WTC11 (cell line): ENCODE data around the gene CIDEB. TPM values are rescaled to one million over a fixed set of nuclear protein-coding genes. Genes with fewer than 3 reads are reported as not detected.

Source experiments
- ATAC-seq: fragments of 200-7000 bp; cut with Tn5 transposase; 2 replicates; pipeline ENCODE4 v1.10.0; 2021; ENCODE audit warnings: mild to moderate bottlenecking, moderate library complexity
- CTCF ChIA-PET: fragments of 300-600 bp; sonication (Branson Sonifier 250); formaldehyde crosslinking; loops from one replicate; lab custom pipeline; 2021; ENCODE audit warnings: antibody characterized with exemption; lab: Charles Lee
- POLR2A ChIA-PET: fragments of 350-600 bp; sonication (Branson Sonifier 250); formaldehyde crosslinking; loops from one replicate; lab custom pipeline; 2021; ENCODE audit warnings: antibody characterized with exemption; lab: Charles Lee
- DNase-seq: peaks from one replicate; pipeline ENCODE4 v3.0.0; 2021; ENCODE audit warnings: low spot score
- H3K27ac Mint-ChIP-seq: 2 replicates; pipeline ENCODE4 v1.8.0; 2021; ENCODE audit warnings: mixed read lengths
- H3K27me3 Mint-ChIP-seq: 2 replicates; pipeline ENCODE4 v1.8.0; 2021; ENCODE audit warnings: low read depth, mild to moderate bottlenecking, moderate library complexity, mixed read lengths
- H3K36me3 Mint-ChIP-seq: 2 replicates; pipeline ENCODE4 v1.8.0; 2021; ENCODE audit warnings: mixed read lengths
- H3K4me1 Mint-ChIP-seq: 2 replicates; pipeline ENCODE4 v1.8.0; 2022; ENCODE audit warnings: mixed read lengths
- H3K4me3 Mint-ChIP-seq: 2 replicates; pipeline ENCODE4 v1.8.0; 2021; ENCODE audit warnings: mild to moderate bottlenecking, moderate library complexity, mixed read lengths
- H3K9me3 Mint-ChIP-seq: 2 replicates; pipeline ENCODE4 v1.8.0; 2021; ENCODE audit warnings: mixed read lengths
- ARID4B ChIP-seq: sonication (generic); formaldehyde crosslinking; IDR thresholded peaks from 2 replicates; pipeline ENCODE4 v1.8.0; 2023; ENCODE audit warnings: missing genetic modification reagents, mild to moderate bottlenecking, borderline replicate concordance
- ATF1 ChIP-seq: sonication (generic); formaldehyde crosslinking; IDR thresholded peaks from 2 replicates; pipeline ENCODE4 v1.8.1; 2023; ENCODE audit warnings: mild to moderate bottlenecking, moderate library complexity, missing genetic modification reagents
- CREB1 ChIP-seq: sonication (generic); formaldehyde crosslinking; IDR thresholded peaks from 2 replicates; pipeline ENCODE4 v1.8.0; 2023; ENCODE audit warnings: mild to moderate bottlenecking, missing genetic modification reagents
- CREM ChIP-seq: sonication (generic); formaldehyde crosslinking; IDR thresholded peaks from 2 replicates; pipeline ENCODE4 v1.8.1; 2022; ENCODE audit warnings: mild to moderate bottlenecking, missing genetic modification reagents, moderate library complexity
- E2F1 ChIP-seq: sonication (generic); formaldehyde crosslinking; IDR thresholded peaks from 2 replicates; pipeline ENCODE4 v1.8.0; 2022; ENCODE audit warnings: mild to moderate bottlenecking, missing genetic modification reagents
- E2F5 ChIP-seq: sonication (generic); formaldehyde crosslinking; IDR thresholded peaks from 2 replicates; pipeline ENCODE4 v1.8.1; 2022; ENCODE audit warnings: mild to moderate bottlenecking, moderate library complexity, missing genetic modification reagents
- ERG ChIP-seq: fragments of 250-450 bp; sonication (Bioruptor Pico); IDR thresholded peaks from 2 replicates; pipeline ENCODE4 v1.8.0; 2021; ENCODE audit warnings: mild to moderate bottlenecking
- FOXP1 ChIP-seq: sonication (generic); formaldehyde crosslinking; IDR thresholded peaks from 2 replicates; pipeline ENCODE4 v1.8.0; 2022; ENCODE audit warnings: missing genetic modification reagents, mild to moderate bottlenecking, moderate library complexity, borderline replicate concordance
- GABPB1 ChIP-seq: sonication (generic); formaldehyde crosslinking; IDR thresholded peaks from 2 replicates; pipeline ENCODE4 v1.8.1; 2023; ENCODE audit warnings: mild to moderate bottlenecking, missing genetic modification reagents
- GRHL2 ChIP-seq: fragments of 250-450 bp; sonication (Bioruptor Pico); IDR thresholded peaks from 2 replicates; pipeline ENCODE4 v1.8.0; 2022; ENCODE audit warnings: mild to moderate bottlenecking, moderate library complexity; ENCODE audit not compliant: insufficient replicate concordance, severe bottlenecking
- IRF1 ChIP-seq: sonication (generic); formaldehyde crosslinking; IDR thresholded peaks from 2 replicates; pipeline ENCODE4 v1.8.0; 2023; ENCODE audit warnings: missing genetic modification reagents
- JUN ChIP-seq: sonication (generic); formaldehyde crosslinking; IDR thresholded peaks from 2 replicates; pipeline ENCODE4 v1.8.0; 2023; ENCODE audit warnings: mild to moderate bottlenecking, missing genetic modification reagents
- NFYB ChIP-seq: sonication (generic); formaldehyde crosslinking; conservative IDR thresholded peaks from 2 replicates; pipeline ENCODE4 v1.8.0; 2022; ENCODE audit warnings: low read depth, missing genetic modification reagents
- SMAD3 ChIP-seq: sonication (generic); formaldehyde crosslinking; IDR thresholded peaks from 2 replicates; pipeline ENCODE4 v1.8.0; 2022; ENCODE audit warnings: missing genetic modification reagents, mild to moderate bottlenecking, borderline replicate concordance
- SOX15 ChIP-seq: fragments of 250-450 bp; sonication (Bioruptor Pico); IDR thresholded peaks from 2 replicates; pipeline ENCODE4 v1.9.0; 2021; ENCODE audit warnings: mild to moderate bottlenecking
- TCF7 ChIP-seq: sonication (generic); formaldehyde crosslinking; IDR thresholded peaks from 2 replicates; pipeline ENCODE4 v1.8.0; 2022; ENCODE audit warnings: mild to moderate bottlenecking, low read depth, missing genetic modification reagents, moderate library complexity
- TEAD1 ChIP-seq: sonication (generic); formaldehyde crosslinking; IDR thresholded peaks from 2 replicates; pipeline ENCODE4 v1.8.0; 2022; ENCODE audit warnings: mild to moderate bottlenecking, missing genetic modification reagents
- ZBTB21 ChIP-seq: sonication (generic); formaldehyde crosslinking; IDR thresholded peaks from 2 replicates; pipeline ENCODE4 v1.8.1; 2023; ENCODE audit warnings: mild to moderate bottlenecking, missing genetic modification reagents, borderline replicate concordance
- ZNF121 ChIP-seq: sonication (generic); formaldehyde crosslinking; IDR thresholded peaks from 2 replicates; pipeline ENCODE4 v1.8.0; 2023; ENCODE audit warnings: missing genetic modification reagents
- ZNF138 ChIP-seq: sonication (generic); formaldehyde crosslinking; conservative IDR thresholded peaks from 2 replicates; pipeline ENCODE4 v1.8.1; 2022; ENCODE audit warnings: mild to moderate bottlenecking, moderate library complexity, missing genetic modification reagents
- ZNF317 ChIP-seq: sonication (generic); formaldehyde crosslinking; IDR thresholded peaks from 2 replicates; pipeline ENCODE4 v1.8.1; 2023; ENCODE audit warnings: low read depth, mild to moderate bottlenecking, moderate library complexity, missing genetic modification reagents, borderline replicate concordance
- total RNA-seq: library from RNA; stranded (reverse); gene quantifications from 3 replicates; pipeline ENCODE4 v1.2.3, GENCODE V29; 2021
- TF ChIP-seq, protein P1 (sequence below): sonication (generic); formaldehyde crosslinking; IDR thresholded peaks from 2 replicates; pipeline ENCODE4 v1.8.0; 2022; ENCODE audit warnings: mild to moderate bottlenecking, missing genetic modification reagents

The CIDEB gene
- total RNA-seq, 1 experiment from 2014 or later: 4.7 TPM

- POLR2A ChIA-PET: interaction anchor here (0.6 kb wide), 2 partner anchors 104 to 115 kb away, joined by 3 read pairs; no protein-coding TSS in a partner anchor
- CTCF ChIA-PET: interaction anchor here (1.1 to 3.2 kb wide), 5 partner anchors 9 to 114 kb away, joined by 3 to 21 read pairs (median 10); partner anchors contain the start of genes CIDEB, KHNYN and TINF2
Measured at GRCh38 chr14:24316597-24316950, 8.8 kb upstream of the CIDEB start.

DNA sequence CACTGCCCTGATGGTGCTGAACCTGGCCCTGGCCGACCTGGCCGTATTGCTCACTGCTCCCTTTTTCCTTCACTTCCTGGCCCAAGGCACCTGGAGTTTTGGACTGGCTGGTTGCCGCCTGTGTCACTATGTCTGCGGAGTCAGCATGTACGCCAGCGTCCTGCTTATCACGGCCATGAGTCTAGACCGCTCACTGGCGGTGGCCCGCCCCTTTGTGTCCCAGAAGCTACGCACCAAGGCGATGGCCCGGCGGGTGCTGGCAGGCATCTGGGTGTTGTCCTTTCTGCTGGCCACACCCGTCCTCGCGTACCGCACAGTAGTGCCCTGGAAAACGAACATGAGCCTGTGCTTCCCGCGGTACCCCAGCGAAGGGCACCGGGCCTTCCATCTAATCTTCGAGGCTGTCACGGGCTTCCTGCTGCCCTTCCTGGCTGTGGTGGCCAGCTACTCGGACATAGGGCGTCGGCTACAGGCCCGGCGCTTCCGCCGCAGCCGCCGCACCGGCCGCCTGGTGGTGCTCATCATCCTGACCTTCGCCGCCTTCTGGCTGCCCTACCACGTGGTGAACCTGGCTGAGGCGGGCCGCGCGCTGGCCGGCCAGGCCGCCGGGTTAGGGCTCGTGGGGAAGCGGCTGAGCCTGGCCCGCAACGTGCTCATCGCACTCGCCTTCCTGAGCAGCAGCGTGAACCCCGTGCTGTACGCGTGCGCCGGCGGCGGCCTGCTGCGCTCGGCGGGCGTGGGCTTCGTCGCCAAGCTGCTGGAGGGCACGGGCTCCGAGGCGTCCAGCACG is 8.2 kb upstream of the CIDEB start:
- Mint-ChIP-seq H3K4me3 (no peak overlapping the region), H3K27ac (no peak overlapping the region), H3K4me1 (no peaks in the 10 kb centered on the region), H3K27me3 (peaks cover 87% of the 10 kb centered on the region), H3K36me3 (no peaks in the 10 kb centered on the region), H3K9me3 (no peaks in the 10 kb centered on the region)
- DNase-seq (peak; percentile 63), ATAC-seq (peak; percentile 74)
- CTCF ChIA-PET: interaction anchor here (0.6 to 3.2 kb wide), 11 partner anchors 8 to 760 kb away, joined by 3 to 21 read pairs (median 5); partner anchors contain the start of genes CIDEB, DHRS1, KHNYN and NOP9
- POLR2A ChIA-PET: interaction anchor here (0.6 kb wide), 2 partner anchors 70 to 104 kb away, joined by 3 read pairs; no protein-coding TSS in a partner anchor
- TF ChIP-seq ARID4B (peak; percentile 97), TEAD1 (CRISPR knock-in tag) (peak; percentile 95), GABPB1 (peak; percentile 78), ATF1 (CRISPR knock-in tag) (no peak), IRF1 (peak; percentile 89), E2F5 (CRISPR knock-in tag) (0 out of 2 replicates have a peak, but pooled peaks have one; percentile 39), ZNF138 (peak; percentile 84; the same call in 1 of the 2 replicates), CREM (CRISPR knock-in tag) (0 out of 2 replicates have a peak, but pooled peaks have one; percentile 26), GRHL2 (no peak), E2F1 (peak; percentile 72; the same call in 1 of the 2 replicates), SMAD3 (CRISPR knock-in tag) (no peak), TCF7 (peak; percentile 58; the same call in 1 of the 2 replicates), FOXP1 (CRISPR knock-in tag) (peak; percentile 93), ZBTB21 (CRISPR knock-in tag) (peak; percentile 83; the same call in 1 of the 2 replicates), NFYB (CRISPR knock-in tag) (no peak)
- TF ChIP-seq, protein P1, sequence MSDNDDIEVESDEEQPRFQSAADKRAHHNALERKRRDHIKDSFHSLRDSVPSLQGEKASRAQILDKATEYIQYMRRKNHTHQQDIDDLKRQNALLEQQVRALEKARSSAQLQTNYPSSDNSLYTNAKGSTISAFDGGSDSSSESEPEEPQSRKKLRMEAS (CRISPR knock-in tag): peak; percentile 99

More at GRCh38 chr14:24316597-24316950, 8.8 kb upstream of the CIDEB start:
- Mint-ChIP-seq H3K4me3 (no peak overlapping the region), H3K4me1 (no peaks in the 10 kb centered on the region; the same call in 1 of the 2 replicates), H3K27ac (no peak overlapping the region), H3K27me3 (peaks cover 86% of the 10 kb centered on the region), H3K9me3 (no peaks in the 10 kb centered on the region), H3K36me3 (no peaks in the 10 kb centered on the region)
- TF ChIP-seq JUN (CRISPR knock-in tag) (no peak), ZNF121 (CRISPR knock-in tag) (no peak), GABPB1 (no peak), ZNF317 (CRISPR knock-in tag) (no peak), ERG (CRISPR knock-in tag) (no peak), SOX15 (no peak), CREB1 (CRISPR knock-in tag) (no peak)
- TF ChIP-seq, protein P1 (CRISPR knock-in tag): no peak
- ATAC-seq: peak; percentile 33; the same call in 1 of the 2 replicates
- DNase-seq: no peak
